Measurements from ENCODE around the gene GRIA4. TPM values are rescaled to one million over a fixed set of nuclear protein-coding genes. Genes with fewer than 3 reads are reported as not detected.

Gene GRIA4
- polyA plus RNA-seq, 6 donors from 2014 or later = not detected

DNA sequence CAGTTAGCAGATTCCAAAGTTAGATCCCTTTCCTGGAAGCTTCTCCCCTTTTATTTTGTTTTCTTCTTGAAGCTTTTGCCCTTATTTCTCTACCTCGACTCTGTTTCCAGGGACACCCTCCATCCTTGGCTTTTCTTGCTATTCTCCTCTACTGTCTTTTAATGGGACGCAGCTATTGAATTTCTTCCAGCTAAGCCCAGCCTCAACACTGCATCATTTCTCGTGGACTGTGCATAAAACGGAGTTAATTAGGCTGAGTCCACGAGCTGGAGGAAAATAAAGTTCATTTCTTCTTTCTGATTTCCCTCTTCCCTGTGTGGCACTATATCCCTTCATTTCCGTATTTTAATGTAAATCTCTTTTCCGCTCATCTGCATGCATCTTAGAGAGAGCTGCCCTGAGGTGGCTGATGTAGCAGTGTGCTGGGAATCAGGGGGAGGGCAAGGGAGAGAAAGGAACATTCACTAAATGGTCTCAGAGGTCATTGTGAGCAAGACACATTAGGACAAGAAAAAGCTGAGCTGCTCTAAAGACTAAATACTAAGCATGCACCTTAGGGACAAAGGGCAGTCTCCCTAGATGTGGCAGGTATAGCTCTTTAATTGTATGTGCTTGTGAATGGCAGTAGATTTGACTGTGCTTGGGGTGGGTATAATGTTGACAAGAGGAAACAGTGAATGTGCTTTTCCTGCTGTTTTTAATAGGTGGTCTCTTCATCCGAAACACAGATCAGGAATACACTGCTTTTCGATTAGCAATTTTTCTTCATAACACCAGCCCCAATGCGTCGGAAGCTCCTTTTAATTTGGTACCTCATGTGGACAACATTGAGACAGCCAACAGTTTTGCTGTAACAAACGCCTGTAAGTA is 1.9 kb downstream of the GRIA4 start:
- no peak overlapping the region for H3K27ac Mint-ChIP-seq
- H3K4me3 Mint-ChIP-seq = peak overlapping the region in 2 of 8 donors; percentile 33 to 73
- peaks cover 0 to 2% (median 0%) of the 10 kb centered on the region in 7 donors for H3K9me3 Mint-ChIP-seq
- H3K4me1 Mint-ChIP-seq = peaks cover 9 to 20% (median 10%) of the 10 kb centered on the region in 3 donors
- DNase-seq (no peak), ATAC-seq (ENCODE audit: low read depth in 2 of 2) (no peak)
- H3K36me3 Mint-ChIP-seq = no peaks in the 10 kb centered on the region
- H3K27me3 Mint-ChIP-seq = peaks cover 25 to 41% (median 38%) of the 10 kb centered on the region in 3 donors

DNA sequence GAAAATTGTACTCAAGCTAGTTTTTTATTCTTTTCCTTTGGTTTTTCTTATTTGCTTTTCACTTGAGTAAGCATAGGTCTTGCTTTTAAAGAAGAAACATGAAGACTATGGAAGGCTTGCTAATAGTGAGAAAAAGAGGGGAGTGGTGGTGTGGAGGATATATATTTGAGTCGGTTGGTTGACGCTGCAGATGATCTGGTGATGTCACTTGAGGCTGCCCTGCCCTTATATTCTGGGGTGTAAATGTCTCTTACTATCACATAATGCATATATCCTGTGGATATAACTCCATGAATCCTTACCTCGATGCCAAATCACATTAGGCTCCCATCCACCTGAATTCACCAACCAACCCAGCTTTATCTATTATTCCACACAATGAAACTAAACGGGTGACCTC is 2.9 kb downstream of the GRIA4 start:
- peaks cover 9 to 20% (median 10%) of the 10 kb centered on the region in 3 donors for H3K4me1 Mint-ChIP-seq
- no peak for DNase-seq
- no peaks in the 10 kb centered on the region for H3K9me3 Mint-ChIP-seq
- no peak for ATAC-seq (ENCODE audit: low read depth in 2 of 2)
- H3K27me3 Mint-ChIP-seq = peaks cover 25 to 38% (median 36%) of the 10 kb centered on the region in 3 donors
- H3K4me3 Mint-ChIP-seq = no peak overlapping the region
- H3K36me3 Mint-ChIP-seq = no peaks in the 10 kb centered on the region
- H3K27ac Mint-ChIP-seq = no peak overlapping the region

DNA sequence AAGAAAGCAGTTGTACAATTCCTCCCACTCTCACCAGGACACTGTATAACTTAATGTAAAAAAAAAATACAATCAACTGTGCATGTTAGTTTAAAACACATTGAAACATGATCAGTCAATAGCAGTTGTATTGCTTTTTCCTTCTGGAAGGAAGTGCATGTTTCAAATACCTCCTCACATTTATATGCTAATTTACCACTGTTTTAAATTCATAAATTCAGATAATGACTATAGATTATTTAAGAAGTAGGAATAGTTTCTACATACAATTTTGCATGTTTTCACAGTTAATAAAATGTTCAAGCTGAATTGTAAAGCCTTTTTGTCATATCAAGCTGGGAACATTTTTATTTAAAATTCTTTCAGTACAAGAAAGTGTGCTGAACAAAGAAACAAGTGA is 3.3 kb downstream of the GRIA4 start:
- peaks cover 25 to 38% (median 36%) of the 10 kb centered on the region in 3 donors for H3K27me3 Mint-ChIP-seq
- no peak for ATAC-seq (ENCODE audit: low read depth in 2 of 2)
- H3K36me3 Mint-ChIP-seq = no peaks in the 10 kb centered on the region
- no peak for DNase-seq
- H3K4me3 Mint-ChIP-seq = no peak overlapping the region
- H3K4me1 Mint-ChIP-seq = peaks cover 9 to 20% (median 10%) of the 10 kb centered on the region in 3 donors
- H3K27ac Mint-ChIP-seq = no peak overlapping the region
- H3K9me3 Mint-ChIP-seq = no peaks in the 10 kb centered on the region

DNA sequence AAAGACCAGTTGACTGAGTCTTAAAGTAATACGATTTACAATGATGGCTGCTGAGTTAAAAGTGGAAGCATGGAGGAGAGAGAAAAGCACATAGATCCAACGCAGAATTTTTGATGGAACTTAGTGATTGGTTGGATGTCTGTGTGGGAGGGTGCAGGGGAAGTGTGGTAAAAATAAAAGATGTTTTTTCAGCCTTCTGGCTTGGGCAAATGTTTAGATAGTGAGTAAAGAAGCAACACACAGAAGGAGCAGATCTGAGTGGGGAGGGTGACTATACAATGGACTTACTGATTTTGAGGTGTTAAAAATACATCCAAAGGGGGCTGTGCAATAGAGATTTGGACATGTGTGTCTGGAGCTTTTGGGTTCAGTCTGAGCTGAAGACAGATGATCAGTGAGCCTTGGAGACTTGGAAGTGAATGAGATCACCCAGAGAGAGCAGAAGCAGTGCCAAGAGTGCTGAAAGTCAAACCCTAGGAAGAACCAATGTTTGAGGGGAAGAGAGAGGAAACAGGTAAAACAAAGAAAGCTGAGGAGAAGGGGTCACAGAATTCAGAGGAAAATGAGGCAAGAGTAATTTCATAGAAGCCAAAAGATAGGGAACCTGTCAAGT is 8.6 kb downstream of the GRIA4 start:
- H3K36me3 Mint-ChIP-seq = no peaks in the 10 kb centered on the region
- ATAC-seq (ENCODE audit: low read depth in 2 of 2) (no peak), DNase-seq (no peak)
- H3K27me3 Mint-ChIP-seq = no peaks in the 10 kb centered on the region
- no peak overlapping the region for H3K27ac Mint-ChIP-seq
- H3K4me3 Mint-ChIP-seq = no peak overlapping the region
- peaks cover 0 to 1% (median 0%) of the 10 kb centered on the region in 7 donors for H3K9me3 Mint-ChIP-seq
- H3K4me1 Mint-ChIP-seq = no peaks in the 10 kb centered on the region

DNA sequence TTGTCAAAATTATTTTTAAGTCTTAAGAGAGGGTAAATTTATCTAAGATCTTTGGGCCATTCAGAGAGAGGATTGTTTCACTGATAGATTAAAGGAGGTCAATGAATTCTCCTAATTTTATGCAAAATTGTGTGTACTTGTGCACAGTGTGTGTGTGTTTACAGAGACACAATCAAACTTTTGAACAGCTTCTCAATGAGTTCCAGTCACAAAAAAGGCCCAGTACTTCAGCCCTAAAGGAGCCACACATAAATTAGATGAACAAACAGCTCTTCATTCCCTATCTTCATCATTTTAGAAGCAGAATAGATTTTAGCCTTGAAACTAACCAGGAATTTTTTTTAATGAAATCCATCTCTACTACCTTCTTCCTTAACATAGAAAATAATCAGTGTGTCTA is 9.7 kb downstream of the GRIA4 start:
- H3K27me3 Mint-ChIP-seq = no peaks in the 10 kb centered on the region
- DNase-seq (no peak), ATAC-seq (ENCODE audit: low read depth in 2 of 2) (no peak)
- peaks cover 0 to 1% (median 0%) of the 10 kb centered on the region in 7 donors for H3K9me3 Mint-ChIP-seq
- H3K4me1 Mint-ChIP-seq = no peaks in the 10 kb centered on the region
- H3K27ac Mint-ChIP-seq = no peak overlapping the region
- H3K4me3 Mint-ChIP-seq = no peak overlapping the region
- H3K36me3 Mint-ChIP-seq = no peaks in the 10 kb centered on the region

DNA sequence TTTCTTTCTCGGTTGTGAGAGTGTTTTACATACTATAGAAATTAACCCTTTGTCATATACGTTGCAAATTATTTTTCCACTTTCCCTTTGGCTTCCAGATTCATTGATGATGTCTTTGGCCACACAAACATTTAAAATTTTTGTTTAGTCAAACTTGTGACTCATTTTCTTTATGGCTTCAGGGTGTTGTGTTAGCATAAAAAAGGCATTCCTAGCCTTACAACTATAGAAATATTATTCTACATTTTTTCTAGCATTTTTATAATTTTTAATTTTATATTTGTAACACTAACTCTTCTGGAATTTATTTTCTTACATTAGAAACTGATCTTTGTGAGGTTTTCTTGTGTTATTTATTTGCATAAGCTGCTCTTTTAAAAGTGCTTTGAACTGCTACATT is 12.1 kb downstream of the GRIA4 start:
- H3K36me3 Mint-ChIP-seq = no peaks in the 10 kb centered on the region
- H3K4me1 Mint-ChIP-seq = no peaks in the 10 kb centered on the region
- H3K27ac Mint-ChIP-seq = no peak overlapping the region
- no peak overlapping the region for H3K4me3 Mint-ChIP-seq
- ATAC-seq (ENCODE audit: low read depth in 2 of 2) = no peak
- peaks cover 0 to 2% (median 0%) of the 10 kb centered on the region in 7 donors for H3K9me3 Mint-ChIP-seq
- H3K27me3 Mint-ChIP-seq = no peaks in the 10 kb centered on the region
- DNase-seq = no peak

DNA sequence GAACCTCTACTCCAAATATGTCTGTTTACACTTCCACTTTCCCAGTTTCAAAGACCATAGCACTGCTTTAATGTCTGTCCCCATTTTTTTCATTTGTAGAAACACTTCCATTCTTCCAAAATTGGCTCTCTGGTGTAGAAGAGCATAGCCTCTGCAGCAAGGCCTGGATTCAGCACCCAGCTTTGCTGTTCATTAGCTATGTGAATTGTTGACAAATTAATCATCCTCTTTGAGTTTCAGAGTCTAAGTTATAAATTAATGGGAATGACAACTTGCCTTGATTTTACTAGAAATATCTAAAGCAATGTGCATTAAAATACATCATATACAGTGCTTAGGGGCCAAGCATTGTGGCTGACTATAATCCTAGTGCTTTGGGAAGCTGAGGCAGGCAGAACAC is 22.4 kb downstream of the GRIA4 start:
- no peak overlapping the region for H3K4me3 Mint-ChIP-seq
- no peaks in the 10 kb centered on the region for H3K4me1 Mint-ChIP-seq
- peaks cover 0 to 2% (median 0%) of the 10 kb centered on the region in 7 donors for H3K9me3 Mint-ChIP-seq
- H3K36me3 Mint-ChIP-seq = no peaks in the 10 kb centered on the region
- no peak overlapping the region for H3K27ac Mint-ChIP-seq
- DNase-seq = no peak
- no peak for ATAC-seq (ENCODE audit: low read depth in 2 of 2)
- H3K27me3 Mint-ChIP-seq = no peaks in the 10 kb centered on the region

DNA sequence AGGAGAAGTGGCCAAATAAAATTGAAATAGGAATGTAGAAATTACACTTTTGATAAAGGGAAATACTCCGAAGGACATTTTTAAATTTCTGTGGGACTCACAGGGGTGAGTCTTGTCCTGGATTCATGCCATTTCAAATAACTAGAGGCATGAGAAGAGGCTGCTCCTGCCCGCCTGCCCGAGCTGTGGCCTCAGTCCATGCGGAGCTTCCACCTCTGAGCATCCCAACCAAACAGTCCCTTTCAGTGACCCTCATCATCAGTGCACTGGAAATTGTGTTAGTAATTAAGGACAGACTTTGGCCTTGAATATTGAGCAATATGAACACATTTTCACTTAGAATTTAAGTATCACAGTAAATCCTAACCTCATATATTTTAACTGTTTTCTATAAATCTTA is 25.6 kb downstream of the GRIA4 start:
- no peak overlapping the region for H3K4me3 Mint-ChIP-seq
- no peak overlapping the region for H3K27ac Mint-ChIP-seq
- no peaks in the 10 kb centered on the region for H3K9me3 Mint-ChIP-seq
- ATAC-seq (ENCODE audit: low read depth in 2 of 2) = no peak
- H3K4me1 Mint-ChIP-seq = no peaks in the 10 kb centered on the region
- H3K36me3 Mint-ChIP-seq = no peaks in the 10 kb centered on the region
- no peaks in the 10 kb centered on the region for H3K27me3 Mint-ChIP-seq
- no peak for DNase-seq

DNA sequence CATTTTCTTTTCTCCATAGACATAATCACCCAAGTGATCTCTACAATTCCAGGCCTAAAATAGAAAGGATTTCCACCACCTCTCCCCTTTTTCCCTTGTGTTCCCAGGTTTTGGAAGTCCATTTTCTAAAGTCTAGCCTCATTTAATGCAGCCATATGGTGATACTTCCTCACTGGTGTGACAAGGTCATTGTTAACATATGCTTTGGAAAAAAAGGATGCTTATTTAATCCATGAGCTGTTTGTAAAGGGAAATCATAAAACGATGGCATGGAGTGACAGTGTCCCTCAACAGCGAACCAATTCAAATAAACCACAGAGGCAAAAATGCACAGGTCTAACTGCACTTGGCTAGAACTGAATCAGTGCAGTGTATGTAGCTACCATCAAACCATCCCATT is 26.6 kb downstream of the GRIA4 start:
- Mint-ChIP-seq H3K27ac (no peak overlapping the region), H3K4me1 (no peaks in the 10 kb centered on the region), H3K4me3 (no peak overlapping the region), H3K9me3 (no peaks in the 10 kb centered on the region), H3K36me3 (no peaks in the 10 kb centered on the region), H3K27me3 (no peaks in the 10 kb centered on the region)
- ATAC-seq (ENCODE audit: low read depth in 2 of 2) (no peak), DNase-seq (no peak)

DNA sequence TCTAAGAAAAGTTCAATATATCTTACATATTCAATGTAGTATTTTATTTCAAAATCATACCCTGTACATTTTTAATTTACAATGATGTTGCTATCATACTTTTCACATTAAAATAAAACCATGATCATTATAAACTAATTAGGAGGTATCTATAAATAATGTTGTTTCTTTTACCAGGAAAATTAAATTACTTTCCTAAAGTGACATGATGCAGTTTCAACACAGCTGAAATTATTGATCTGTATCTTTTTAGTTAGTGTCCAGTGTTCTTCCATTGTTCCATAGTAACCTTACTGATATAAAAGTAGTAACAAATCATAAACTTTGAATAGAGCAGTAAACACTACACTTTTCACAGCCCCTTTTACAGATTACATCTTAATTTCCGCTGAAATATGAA is 29.7 kb downstream of the GRIA4 start:
- H3K4me3 Mint-ChIP-seq = no peak overlapping the region
- DNase-seq = no peak
- peaks cover 0 to 4% (median 0%) of the 10 kb centered on the region in 7 donors for H3K9me3 Mint-ChIP-seq
- H3K36me3 Mint-ChIP-seq = no peaks in the 10 kb centered on the region
- no peaks in the 10 kb centered on the region for H3K4me1 Mint-ChIP-seq
- H3K27ac Mint-ChIP-seq = no peak overlapping the region
- ATAC-seq (ENCODE audit: low read depth in 2 of 2) = no peak
- no peaks in the 10 kb centered on the region for H3K27me3 Mint-ChIP-seq

DNA sequence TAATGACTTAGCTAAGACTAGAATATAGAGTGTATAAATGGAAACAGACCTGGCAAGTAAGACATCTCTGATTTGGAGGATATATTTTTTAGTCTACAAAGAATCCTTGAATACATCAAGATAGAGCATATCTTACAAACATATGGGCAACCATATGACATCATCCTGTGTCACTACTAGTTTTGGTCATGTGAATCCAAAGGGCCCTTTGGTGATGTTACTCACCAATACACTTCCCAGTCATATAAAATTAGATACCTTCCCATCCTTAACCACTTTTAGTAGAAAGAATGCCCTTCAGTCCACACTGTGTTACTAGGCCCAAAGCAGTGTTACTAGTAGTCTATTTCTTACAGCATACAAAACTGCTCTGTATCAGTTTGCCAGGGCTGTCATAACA is 31.6 kb downstream of the GRIA4 start:
- H3K27me3 Mint-ChIP-seq = no peaks in the 10 kb centered on the region
- ATAC-seq (ENCODE audit: low read depth in 2 of 2) = no peak
- H3K4me1 Mint-ChIP-seq = no peaks in the 10 kb centered on the region
- H3K9me3 Mint-ChIP-seq = peaks cover 0 to 4% (median 0%) of the 10 kb centered on the region in 7 donors
- H3K27ac Mint-ChIP-seq = no peak overlapping the region
- H3K4me3 Mint-ChIP-seq = no peak overlapping the region
- H3K36me3 Mint-ChIP-seq = no peaks in the 10 kb centered on the region
- no peak for DNase-seq

DNA sequence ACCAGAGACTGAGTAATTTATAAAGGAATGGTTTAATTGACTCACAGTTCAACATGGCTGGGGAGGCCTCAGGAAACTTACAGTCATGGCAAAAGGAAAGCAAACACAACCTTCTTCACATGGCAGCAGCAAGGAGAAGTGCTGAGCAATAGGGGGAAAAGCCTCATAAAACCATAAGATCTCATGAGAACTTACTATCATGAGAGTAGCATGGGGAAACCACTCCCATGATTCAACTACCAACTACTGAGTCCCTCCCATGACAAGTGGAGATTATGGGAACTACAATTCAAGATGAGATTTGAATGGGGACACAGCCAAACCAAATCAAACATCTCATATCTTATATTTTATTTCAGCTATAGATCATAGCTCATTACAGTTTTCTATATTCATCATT is 33.0 kb downstream of the GRIA4 start:
- Mint-ChIP-seq H3K36me3 (no peaks in the 10 kb centered on the region), H3K9me3 (peaks cover 0 to 10% (median 5%) of the 10 kb centered on the region in 7 donors), H3K4me3 (no peak overlapping the region), H3K27me3 (no peaks in the 10 kb centered on the region), H3K4me1 (no peaks in the 10 kb centered on the region), H3K27ac (no peak overlapping the region)
- no peak for ATAC-seq (ENCODE audit: low read depth in 2 of 2)
- DNase-seq = no peak

DNA sequence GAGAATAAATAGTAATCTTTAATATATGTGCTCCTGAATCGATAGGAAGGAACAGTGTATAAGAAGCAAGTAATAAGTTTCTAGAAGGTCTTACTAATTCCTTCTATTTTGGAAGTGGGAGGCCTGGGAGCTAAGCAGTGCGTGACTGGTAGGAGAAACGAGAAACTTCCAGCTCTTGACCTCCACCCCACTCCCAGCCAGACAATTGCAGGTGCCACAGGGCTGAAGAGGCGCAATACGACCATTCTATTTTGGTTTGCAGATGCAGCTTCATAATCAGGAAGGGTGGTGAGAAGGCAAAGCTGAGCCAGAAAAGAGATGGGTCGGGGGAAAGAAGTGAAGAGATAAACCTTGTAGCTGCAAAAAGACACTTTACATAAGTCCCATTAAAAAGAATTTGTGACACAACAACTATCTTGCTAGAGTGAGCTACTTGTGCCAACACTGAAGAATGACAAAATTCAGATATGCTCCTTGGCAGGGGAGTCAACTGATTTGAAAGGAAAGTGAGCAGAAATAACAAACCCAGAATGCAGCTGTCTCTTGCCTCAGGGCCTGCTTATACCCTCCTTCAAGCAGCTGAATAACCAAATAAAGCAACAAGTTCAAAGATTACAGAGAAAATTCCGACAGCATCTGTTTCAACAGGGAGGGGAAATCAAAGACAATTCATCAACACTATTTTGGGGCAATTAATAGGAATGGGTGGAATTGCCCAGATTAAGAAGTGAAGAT is 35.1 kb downstream of the GRIA4 start:
- H3K27me3 Mint-ChIP-seq = no peaks in the 10 kb centered on the region
- H3K4me3 Mint-ChIP-seq = no peak overlapping the region
- no peaks in the 10 kb centered on the region for H3K36me3 Mint-ChIP-seq
- no peaks in the 10 kb centered on the region for H3K4me1 Mint-ChIP-seq
- DNase-seq (no peak), ATAC-seq (ENCODE audit: low read depth in 2 of 2) (no peak)
- no peak overlapping the region for H3K27ac Mint-ChIP-seq
- H3K9me3 Mint-ChIP-seq = peaks cover 0 to 10% (median 5%) of the 10 kb centered on the region in 7 donors

DNA sequence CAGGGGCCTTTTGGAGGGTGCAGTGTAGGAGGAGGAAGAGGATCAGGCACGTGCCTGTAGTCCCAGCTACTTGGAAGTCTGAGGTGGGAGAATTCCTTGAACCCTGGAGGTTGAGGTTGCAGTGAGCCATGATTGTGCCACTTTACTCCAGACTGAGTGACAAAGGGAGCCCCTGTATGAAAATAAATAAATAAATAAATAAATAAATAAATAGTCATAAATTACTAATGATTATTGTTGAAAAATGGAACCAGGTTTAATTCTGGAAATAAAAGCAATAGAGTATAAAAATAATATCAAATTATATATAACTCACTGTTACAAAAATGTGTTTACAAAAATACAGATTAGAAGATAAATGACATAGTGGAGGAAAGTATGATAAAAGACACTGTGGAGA is 37.9 kb downstream of the GRIA4 start:
- Mint-ChIP-seq H3K36me3 (no peaks in the 10 kb centered on the region), H3K9me3 (peaks cover 0 to 10% (median 4%) of the 10 kb centered on the region in 7 donors), H3K4me1 (no peaks in the 10 kb centered on the region), H3K27me3 (no peaks in the 10 kb centered on the region), H3K4me3 (no peak overlapping the region), H3K27ac (no peak overlapping the region)
- no peak for ATAC-seq (ENCODE audit: low read depth in 2 of 2)
- no peak for DNase-seq
